ENCODE results near the gene RIN2. TPM values are rescaled to one million over a fixed set of nuclear protein-coding genes. Genes with fewer than 3 reads are reported as not detected.

The RIN2 gene
- total and polyA plus RNA-seq, 2 of the 13 experiments (the other 11 are each of a cell fraction or from before 2014, with no cell fraction given): 2.5 to 5.1 TPM

- no TSS peak for BruUV-seq (replicated peaks)
- Histone ChIP-seq H3K79me2 (ENCODE audit: insufficient read depth, low read length) (no peaks in the 10 kb centered on the region), H3K4me3 (replicated peaks in 1 of 3; ENCODE audit: insufficient read depth in 1 of 3, low read depth in 2 of 3, low read length in 3 of 3) (no peak overlapping the region), H3K4me2 (ENCODE audit: low read depth, low read length) (no peak overlapping the region), H3K27me3 (ENCODE audit: control insufficient read depth in 1 of 2, insufficient read depth in 2 of 2, low read length in 2 of 2) (no peaks in the 10 kb centered on the region), H3K27ac (ENCODE audit: extremely low read length, insufficient read depth, low read length) (no peak overlapping the region), H3K36me3 (replicated peaks in 1 of 2; ENCODE audit: control insufficient read depth in 1 of 2, insufficient read depth in 2 of 2, low read length in 2 of 2) (no peaks in the 10 kb centered on the region), H2AFZ (ENCODE audit: low read length) (no peak overlapping the region), H3K9ac (ENCODE audit: insufficient read depth, low read depth, low read length) (no peak overlapping the region), H4K20me1 (ENCODE audit: insufficient read depth, low read length) (no peaks in the 10 kb centered on the region), H3K9me3 (ENCODE audit: low read length) (no peaks in the 10 kb centered on the region), H3K4me1 (ENCODE audit: insufficient read depth, low read length) (peaks cover 20% of the 10 kb centered on the region)
- WGBS (ENCODE audit: low lambda C conversion rate): 46% methylated on average over 5 of the region's 5 CpGs
- DNase-seq (ENCODE audit: low spot score): no peak
- ChIA-PET POLR2A (interaction anchor here (1.5 to 1.8 kb wide), 2 partner anchors 20 to 22 kb away, joined by 5 to 6 read pairs; partner anchors contain the start of gene RIN2), CTCF (ENCODE audit: low intra/inter-chr PET ratio, low total read pairs) (no interaction called here)
- ATAC-seq: no peak
- intact Hi-C loops (cut with micrococcal nuclease; ENCODE audit: unreplicated experiment) (no loop called here), in situ Hi-C loops (cut with HindIII; ENCODE audit: extremely low pct_ligation_motif_present, low pct_unique_long_range_greater_than_20kb) (no loop called here)
- FAIRE-seq: no peak
- TF ChIP-seq, protein P1, sequence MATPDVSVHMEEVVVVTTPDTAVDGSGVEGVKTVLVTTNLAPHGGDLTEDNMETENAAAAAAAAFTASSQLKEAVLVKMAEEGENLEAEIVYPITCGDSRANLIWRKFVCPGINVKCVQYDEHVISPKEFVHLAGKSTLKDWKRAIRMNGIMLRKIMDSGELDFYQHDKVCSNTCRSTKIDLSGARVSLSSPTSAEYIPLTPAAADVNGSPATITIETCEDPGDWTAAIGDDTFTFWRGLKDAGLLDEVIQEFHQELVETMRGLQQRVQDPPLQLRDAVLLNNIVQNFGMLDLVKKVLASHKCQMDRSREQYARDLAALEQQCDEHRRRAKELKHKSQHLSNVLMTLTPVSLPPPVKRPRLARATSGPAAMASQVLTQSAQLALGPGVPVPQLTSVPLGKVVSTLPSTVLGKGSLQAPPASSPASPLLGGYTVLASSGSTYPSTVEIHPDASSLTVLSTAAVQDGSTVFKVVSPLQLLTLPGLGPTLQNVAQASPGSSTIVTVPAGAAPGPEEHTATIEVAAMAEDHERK (CRISPR knock-in tag; IDR thresholded peaks at IDR 0.05; ENCODE audit: low read depth): no peak
- no peak for TF ChIP-seq ZBTB3 (CRISPR knock-in tag; IDR thresholded peaks at IDR 0.05; ENCODE audit: borderline replicate concordance, low read depth)
- no peak for TF ChIP-seq MIER3 (CRISPR knock-in tag; IDR thresholded peaks at IDR 0.05; ENCODE audit: borderline replicate concordance)
- TF ChIP-seq ZNF644 (CRISPR knock-in tag; IDR thresholded peaks at IDR 0.05; ENCODE audit: low read depth): no peak
- no peak for TF ChIP-seq CBX2 (IDR thresholded peaks at IDR 0.05; ENCODE audit: low read depth, low read length)
- no peak for TF ChIP-seq CBX2 (CRISPR knock-in tag; IDR thresholded peaks at IDR 0.05; ENCODE audit: low read depth)
- no peak for TF ChIP-seq KDM6A (CRISPR knock-in tag; IDR thresholded peaks at IDR 0.05; ENCODE audit: low read depth)
- no peak for TF ChIP-seq ZNF230 (CRISPR knock-in tag; IDR thresholded peaks at IDR 0.05)
- no peak for TF ChIP-seq GLI4 (CRISPR knock-in tag; IDR thresholded peaks at IDR 0.05; ENCODE audit: borderline replicate concordance)
- TF ChIP-seq NR2F2 (IDR thresholded peaks at IDR 0.05; ENCODE audit: borderline replicate concordance, low read depth): no peak
- TF ChIP-seq, protein P2, sequence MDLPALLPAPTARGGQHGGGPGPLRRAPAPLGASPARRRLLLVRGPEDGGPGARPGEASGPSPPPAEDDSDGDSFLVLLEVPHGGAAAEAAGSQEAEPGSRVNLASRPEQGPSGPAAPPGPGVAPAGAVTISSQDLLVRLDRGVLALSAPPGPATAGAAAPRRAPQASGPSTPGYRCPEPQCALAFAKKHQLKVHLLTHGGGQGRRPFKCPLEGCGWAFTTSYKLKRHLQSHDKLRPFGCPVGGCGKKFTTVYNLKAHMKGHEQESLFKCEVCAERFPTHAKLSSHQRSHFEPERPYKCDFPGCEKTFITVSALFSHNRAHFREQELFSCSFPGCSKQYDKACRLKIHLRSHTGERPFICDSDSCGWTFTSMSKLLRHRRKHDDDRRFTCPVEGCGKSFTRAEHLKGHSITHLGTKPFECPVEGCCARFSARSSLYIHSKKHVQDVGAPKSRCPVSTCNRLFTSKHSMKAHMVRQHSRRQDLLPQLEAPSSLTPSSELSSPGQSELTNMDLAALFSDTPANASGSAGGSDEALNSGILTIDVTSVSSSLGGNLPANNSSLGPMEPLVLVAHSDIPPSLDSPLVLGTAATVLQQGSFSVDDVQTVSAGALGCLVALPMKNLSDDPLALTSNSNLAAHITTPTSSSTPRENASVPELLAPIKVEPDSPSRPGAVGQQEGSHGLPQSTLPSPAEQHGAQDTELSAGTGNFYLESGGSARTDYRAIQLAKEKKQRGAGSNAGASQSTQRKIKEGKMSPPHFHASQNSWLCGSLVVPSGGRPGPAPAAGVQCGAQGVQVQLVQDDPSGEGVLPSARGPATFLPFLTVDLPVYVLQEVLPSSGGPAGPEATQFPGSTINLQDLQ (CRISPR knock-in tag; IDR thresholded peaks at IDR 0.05): no peak
- TF ChIP-seq RBM22 (optimal IDR thresholded peaks at IDR 0.05; ENCODE audit: low read length): no peak
- TF ChIP-seq, protein P3, sequence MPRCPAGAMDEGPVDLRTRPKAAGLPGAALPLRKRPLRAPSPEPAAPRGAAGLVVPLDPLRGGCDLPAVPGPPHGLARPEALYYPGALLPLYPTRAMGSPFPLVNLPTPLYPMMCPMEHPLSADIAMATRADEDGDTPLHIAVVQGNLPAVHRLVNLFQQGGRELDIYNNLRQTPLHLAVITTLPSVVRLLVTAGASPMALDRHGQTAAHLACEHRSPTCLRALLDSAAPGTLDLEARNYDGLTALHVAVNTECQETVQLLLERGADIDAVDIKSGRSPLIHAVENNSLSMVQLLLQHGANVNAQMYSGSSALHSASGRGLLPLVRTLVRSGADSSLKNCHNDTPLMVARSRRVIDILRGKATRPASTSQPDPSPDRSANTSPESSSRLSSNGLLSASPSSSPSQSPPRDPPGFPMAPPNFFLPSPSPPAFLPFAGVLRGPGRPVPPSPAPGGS (CRISPR knock-in tag; IDR thresholded peaks at IDR 0.05): no peak
- no peak for TF ChIP-seq ZUFSP (CRISPR knock-in tag; IDR thresholded peaks at IDR 0.05; ENCODE audit: borderline replicate concordance)
- no peak for TF ChIP-seq GTF3A (CRISPR knock-in tag; conservative IDR thresholded peaks at IDR 0.05)
- TF ChIP-seq ZNF772 (CRISPR knock-in tag; IDR thresholded peaks at IDR 0.05): no peak
- TF ChIP-seq, protein P4, sequence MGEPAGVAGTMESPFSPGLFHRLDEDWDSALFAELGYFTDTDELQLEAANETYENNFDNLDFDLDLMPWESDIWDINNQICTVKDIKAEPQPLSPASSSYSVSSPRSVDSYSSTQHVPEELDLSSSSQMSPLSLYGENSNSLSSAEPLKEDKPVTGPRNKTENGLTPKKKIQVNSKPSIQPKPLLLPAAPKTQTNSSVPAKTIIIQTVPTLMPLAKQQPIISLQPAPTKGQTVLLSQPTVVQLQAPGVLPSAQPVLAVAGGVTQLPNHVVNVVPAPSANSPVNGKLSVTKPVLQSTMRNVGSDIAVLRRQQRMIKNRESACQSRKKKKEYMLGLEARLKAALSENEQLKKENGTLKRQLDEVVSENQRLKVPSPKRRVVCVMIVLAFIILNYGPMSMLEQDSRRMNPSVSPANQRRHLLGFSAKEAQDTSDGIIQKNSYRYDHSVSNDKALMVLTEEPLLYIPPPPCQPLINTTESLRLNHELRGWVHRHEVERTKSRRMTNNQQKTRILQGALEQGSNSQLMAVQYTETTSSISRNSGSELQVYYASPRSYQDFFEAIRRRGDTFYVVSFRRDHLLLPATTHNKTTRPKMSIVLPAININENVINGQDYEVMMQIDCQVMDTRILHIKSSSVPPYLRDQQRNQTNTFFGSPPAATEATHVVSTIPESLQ (CRISPR knock-in tag; conservative IDR thresholded peaks at IDR 0.05): no peak
These were observed 21.6 kb downstream of the RIN2 start for GRCh38 chr20:19779634-19780033.

Data from HepG2 (cell line).